AG08396 (cell line): ENCODE data around the gene PDE1A.

ENCODE experiments used
- DNase-seq: peaks from one replicate; pipeline ENCODE4 v3.0.0; 2012; ENCODE audit warnings: low spot score, mixed read lengths

The PDE1A gene

GRCh38 chr2:182193291-182193690 is 233.5 kb downstream of the PDE1A start:
- no peak for DNase-seq

- no peak for DNase-seq
These were observed 235.8 kb downstream of the PDE1A start for GRCh38 chr2:182191061-182191460.

GRCh38 chr2:182187130-182187529 is 239.7 kb downstream of the PDE1A start:
- no peak for DNase-seq

GRCh38 chr2:182186132-182186735 is 240.6 kb downstream of the PDE1A start:
- no peak for DNase-seq

- DNase-seq: no peak
These were observed 244.4 kb downstream of the PDE1A start for GRCh38 chr2:182182436-182182835.

- DNase-seq: no peak
These were observed 245.5 kb downstream of the PDE1A start for GRCh38 chr2:182181381-182181780.

- DNase-seq: no peak
These were observed 247.7 kb downstream of the PDE1A start for GRCh38 chr2:182179176-182179575.

GRCh38 chr2:182173944-182174622 is 252.8 kb downstream of the PDE1A start:
- no peak for DNase-seq

GRCh38 chr2:182170341-182170740 is 256.5 kb downstream of the PDE1A start:
- no peak for DNase-seq

- DNase-seq: no peak
These were observed 259.0 kb downstream of the PDE1A start for GRCh38 chr2:182167882-182168281.

GRCh38 chr2:182166841-182167240 is 260.0 kb downstream of the PDE1A start:
- DNase-seq: no peak

- no peak for DNase-seq
These were observed 260.4 kb downstream of the PDE1A start for GRCh38 chr2:182166406-182166805.

- DNase-seq: no peak
These were observed 261.6 kb downstream of the PDE1A start for GRCh38 chr2:182165202-182165601.

- DNase-seq: no peak
These were observed 262.1 kb downstream of the PDE1A start for GRCh38 chr2:182164686-182165085.

- no peak for DNase-seq
These were observed 263.0 kb downstream of the PDE1A start for GRCh38 chr2:182163878-182164277.

- no peak for DNase-seq
These were observed 278.5 kb downstream of the PDE1A start for GRCh38 chr2:182148344-182148743.

- DNase-seq: no peak
These were observed 282.1 kb downstream of the PDE1A start for GRCh38 chr2:182144776-182145165.

GRCh38 chr2:182144041-182144775 is 282.6 kb downstream of the PDE1A start:
- no peak for DNase-seq

GRCh38 chr2:182142062-182142461 is 284.8 kb downstream of the PDE1A start:
- no peak for DNase-seq

GRCh38 chr2:182134201-182134600 is 292.6 kb downstream of the PDE1A start:
- no peak for DNase-seq

- DNase-seq: no peak
These were observed 293.5 kb downstream of the PDE1A start for GRCh38 chr2:182133195-182133891.

- DNase-seq: no peak
These were observed 294.2 kb downstream of the PDE1A start for GRCh38 chr2:182132605-182133004.
